Activated CD8-positive, alpha-beta T cell treated with anti-CD3 and anti-CD28 coated beads for 36 hours (primary cell): ENCODE data around the gene ACTN4. TPM values are rescaled to one million over a fixed set of nuclear protein-coding genes. Genes with fewer than 3 reads are reported as not detected.

Experiments used
- ATAC-seq: fragments of 200-7000 bp; cut with Tn5 transposase; one replicate; pipeline ENCODE4 v1.10.0; 2021; ENCODE audit warnings: mild to moderate bottlenecking, moderate library complexity
- CTCF ChIA-PET: fragments of 350-600 bp; sonication (Branson Sonifier 250); formaldehyde crosslinking; loops from one replicate; lab custom pipeline; 2021; ENCODE audit warnings: antibody characterized with exemption; lab: Charles Lee
- POLR2A ChIA-PET: fragments of 350-600 bp; sonication (Branson Sonifier 250); formaldehyde crosslinking; loops from one replicate; lab custom pipeline; 2021; ENCODE audit warnings: antibody characterized with exemption; lab: Charles Lee
- DNase-seq: peaks from one replicate; pipeline ENCODE4 v3.0.0-alpha.2; 2020
- H3K27ac Mint-ChIP-seq: one replicate; pipeline ENCODE4 v1.8.0; 2021; ENCODE audit warnings: mild to moderate bottlenecking, mixed read lengths
- H3K27me3 Mint-ChIP-seq: one replicate; pipeline ENCODE4 v1.8.0; 2021; ENCODE audit warnings: mixed read lengths
- H3K36me3 Mint-ChIP-seq: one replicate; pipeline ENCODE4 v1.8.0; 2021; ENCODE audit warnings: low read depth, mixed read lengths
- H3K4me1 Mint-ChIP-seq: one replicate; pipeline ENCODE4 v1.8.0; 2021; ENCODE audit warnings: low read depth, mixed read lengths
- H3K4me3 Mint-ChIP-seq: one replicate; pipeline ENCODE4 v1.8.0; 2021; ENCODE audit warnings: mild to moderate bottlenecking, moderate library complexity, mixed read lengths
- H3K9me3 Mint-ChIP-seq: one replicate; pipeline ENCODE4 v1.8.0; 2021; ENCODE audit warnings: mixed read lengths
- intact Hi-C: fragments of 100-400 bp; cut with micrococcal nuclease; formaldehyde crosslinking; loops from one replicate; pipeline ENCODE4 v1.10.0; 2022
- total RNA-seq, 2 experiments: library from RNA; stranded (reverse); gene quantifications; one replicate each; pipeline ENCODE4 v1.2.3, GENCODE V29; 2021
- TF ChIP-seq, protein P1 (sequence below): fragments of 200-600 bp; IDR thresholded peaks from one replicate; pipeline ENCODE4 v1.8.0; 2022; ENCODE audit warnings: antibody characterized with exemption, mild to moderate bottlenecking

ACTN4 gene
- total RNA-seq, 2 experiments from 2014 or later, result 183 to 189 TPM

DNA sequence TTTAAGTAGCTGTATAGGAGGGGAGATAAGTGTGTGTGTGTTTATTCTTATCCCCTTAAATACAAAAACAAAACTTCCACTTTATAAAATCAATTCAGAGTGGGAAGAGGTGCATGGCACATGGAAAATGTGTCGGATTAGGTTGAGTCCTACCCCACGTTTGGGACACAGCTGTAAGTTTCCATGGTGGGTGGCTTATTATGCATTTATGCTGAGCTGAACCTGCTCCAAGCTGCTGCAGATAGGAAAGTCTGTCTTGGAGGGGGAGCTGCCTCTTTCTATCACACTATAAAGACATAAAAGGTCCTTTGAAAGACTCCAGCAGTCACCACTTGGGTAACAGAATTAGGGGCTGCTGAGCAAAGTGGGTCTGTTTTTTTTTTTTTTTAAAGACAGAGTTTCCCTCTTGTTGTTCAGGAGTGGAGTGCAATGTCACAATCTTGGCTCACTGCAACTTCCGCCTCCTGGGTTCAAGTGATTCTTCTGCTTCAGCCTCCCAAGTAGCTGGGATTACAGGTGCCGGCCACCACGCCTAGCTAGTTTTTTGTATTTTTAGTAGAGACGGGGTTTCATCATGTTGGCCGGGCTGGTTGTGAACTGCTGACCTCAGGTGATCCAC, 15.2 kb downstream of the ACTN4 start:
- intact Hi-C loops, result no loop called here
- no peak overlapping the region for H3K4me3 Mint-ChIP-seq
- CTCF ChIA-PET, result interaction anchor here (0.8 to 1.0 kb wide), 3 partner anchors 28 to 268 kb away, joined by 3 to 4 read pairs (median 4); partner anchors contain the start of genes MRPS12 and SARS2
- POLR2A ChIA-PET, result interaction anchor here (0.7 kb wide), 1 partner anchor 8 kb away, joined by 3 read pairs; no protein-coding TSS in a partner anchor
- peaks cover 20% of the 10 kb centered on the region for H3K36me3 Mint-ChIP-seq
- H3K27ac Mint-ChIP-seq, result no peak overlapping the region
- TF ChIP-seq, protein P1, sequence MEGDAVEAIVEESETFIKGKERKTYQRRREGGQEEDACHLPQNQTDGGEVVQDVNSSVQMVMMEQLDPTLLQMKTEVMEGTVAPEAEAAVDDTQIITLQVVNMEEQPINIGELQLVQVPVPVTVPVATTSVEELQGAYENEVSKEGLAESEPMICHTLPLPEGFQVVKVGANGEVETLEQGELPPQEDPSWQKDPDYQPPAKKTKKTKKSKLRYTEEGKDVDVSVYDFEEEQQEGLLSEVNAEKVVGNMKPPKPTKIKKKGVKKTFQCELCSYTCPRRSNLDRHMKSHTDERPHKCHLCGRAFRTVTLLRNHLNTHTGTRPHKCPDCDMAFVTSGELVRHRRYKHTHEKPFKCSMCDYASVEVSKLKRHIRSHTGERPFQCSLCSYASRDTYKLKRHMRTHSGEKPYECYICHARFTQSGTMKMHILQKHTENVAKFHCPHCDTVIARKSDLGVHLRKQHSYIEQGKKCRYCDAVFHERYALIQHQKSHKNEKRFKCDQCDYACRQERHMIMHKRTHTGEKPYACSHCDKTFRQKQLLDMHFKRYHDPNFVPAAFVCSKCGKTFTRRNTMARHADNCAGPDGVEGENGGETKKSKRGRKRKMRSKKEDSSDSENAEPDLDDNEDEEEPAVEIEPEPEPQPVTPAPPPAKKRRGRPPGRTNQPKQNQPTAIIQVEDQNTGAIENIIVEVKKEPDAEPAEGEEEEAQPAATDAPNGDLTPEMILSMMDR, result no peak
- peaks cover 3% of the 10 kb centered on the region for H3K27me3 Mint-ChIP-seq
- peaks cover 57% of the 10 kb centered on the region for H3K4me1 Mint-ChIP-seq
- no peak for ATAC-seq
- no peak for DNase-seq
- no peaks in the 10 kb centered on the region for H3K9me3 Mint-ChIP-seq

DNA sequence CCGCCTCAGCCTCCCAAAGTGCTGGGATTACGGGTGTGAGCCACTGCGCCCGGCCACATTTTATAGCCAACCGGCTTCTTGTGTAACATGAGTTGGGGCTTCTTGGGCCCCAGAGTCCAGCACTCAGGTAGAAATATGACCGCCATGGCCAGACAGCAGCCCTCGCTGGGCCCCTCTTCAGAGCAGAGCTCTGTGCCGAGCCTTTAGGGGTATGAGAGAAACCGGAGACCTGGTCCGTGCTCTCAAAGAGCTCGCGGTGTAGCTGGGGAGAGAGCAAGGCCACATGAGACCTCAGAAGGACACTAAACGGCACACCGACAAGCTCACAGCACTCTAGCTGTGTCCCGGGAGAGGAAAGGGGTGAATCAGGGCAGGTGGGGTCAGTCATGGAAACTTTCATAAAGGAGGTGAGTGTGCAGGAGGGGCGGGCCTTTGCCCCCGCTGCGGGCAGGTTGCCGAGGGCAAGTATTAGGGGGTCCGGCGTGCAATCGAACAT, 15.8 kb downstream of the ACTN4 start:
- intact Hi-C loops, result no loop called here
- Mint-ChIP-seq H3K27ac (no peak overlapping the region), H3K9me3 (no peaks in the 10 kb centered on the region), H3K36me3 (peaks cover 21% of the 10 kb centered on the region), H3K4me3 (no peak overlapping the region), H3K27me3 (peaks cover 5% of the 10 kb centered on the region), H3K4me1 (peaks cover 57% of the 10 kb centered on the region)
- TF ChIP-seq, protein P1, result no peak
- ChIA-PET POLR2A (no interaction called here), CTCF (interaction anchor here (0.8 to 1.0 kb wide), 3 partner anchors 29 to 267 kb away, joined by 3 to 4 read pairs (median 4); partner anchors contain the start of genes MRPS12 and SARS2)
- ATAC-seq (no peak), DNase-seq (no peak)

DNA sequence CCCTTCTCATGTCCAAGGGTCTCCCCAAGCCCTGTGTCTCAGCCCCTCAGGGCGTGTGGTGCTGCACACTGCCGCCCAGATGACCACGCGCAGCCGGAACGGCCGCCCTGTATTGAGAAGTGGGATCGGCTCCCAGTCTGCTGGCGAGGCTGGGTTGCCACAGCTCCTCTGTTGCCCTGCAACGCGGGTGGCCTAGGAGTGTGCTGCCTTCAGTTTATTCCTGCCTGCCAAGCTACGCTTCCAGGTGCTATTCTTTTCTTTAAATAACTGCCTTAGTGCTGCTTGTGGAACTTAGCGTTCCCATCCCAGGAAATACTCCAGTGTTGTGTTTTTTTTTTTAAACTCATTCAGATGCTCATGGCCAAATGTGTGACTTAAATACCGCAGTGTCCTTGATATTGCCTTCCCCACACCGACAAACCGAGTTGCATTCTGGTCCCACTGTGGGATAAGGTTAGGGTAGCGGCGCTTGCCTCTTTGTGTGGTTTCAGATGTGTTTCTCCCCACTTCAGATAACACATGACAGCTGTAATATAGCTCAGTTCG, 16.6 kb downstream of the ACTN4 start:
- ChIA-PET POLR2A (no interaction called here), CTCF (interaction anchor here (1.0 to 1.1 kb wide), 2 partner anchors 17 to 22 kb away, joined by 3 read pairs; partner anchors contain the start of gene ACTN4)
- Mint-ChIP-seq H3K9me3 (no peaks in the 10 kb centered on the region), H3K27me3 (peaks cover 5% of the 10 kb centered on the region), H3K36me3 (peaks cover 21% of the 10 kb centered on the region), H3K27ac (no peak overlapping the region), H3K4me3 (no peak overlapping the region), H3K4me1 (peaks cover 60% of the 10 kb centered on the region)
- TF ChIP-seq, protein P1, result no peak
- DNase-seq (peak; percentile 19), ATAC-seq (no peak)
- intact Hi-C loops, result no loop called here

DNA sequence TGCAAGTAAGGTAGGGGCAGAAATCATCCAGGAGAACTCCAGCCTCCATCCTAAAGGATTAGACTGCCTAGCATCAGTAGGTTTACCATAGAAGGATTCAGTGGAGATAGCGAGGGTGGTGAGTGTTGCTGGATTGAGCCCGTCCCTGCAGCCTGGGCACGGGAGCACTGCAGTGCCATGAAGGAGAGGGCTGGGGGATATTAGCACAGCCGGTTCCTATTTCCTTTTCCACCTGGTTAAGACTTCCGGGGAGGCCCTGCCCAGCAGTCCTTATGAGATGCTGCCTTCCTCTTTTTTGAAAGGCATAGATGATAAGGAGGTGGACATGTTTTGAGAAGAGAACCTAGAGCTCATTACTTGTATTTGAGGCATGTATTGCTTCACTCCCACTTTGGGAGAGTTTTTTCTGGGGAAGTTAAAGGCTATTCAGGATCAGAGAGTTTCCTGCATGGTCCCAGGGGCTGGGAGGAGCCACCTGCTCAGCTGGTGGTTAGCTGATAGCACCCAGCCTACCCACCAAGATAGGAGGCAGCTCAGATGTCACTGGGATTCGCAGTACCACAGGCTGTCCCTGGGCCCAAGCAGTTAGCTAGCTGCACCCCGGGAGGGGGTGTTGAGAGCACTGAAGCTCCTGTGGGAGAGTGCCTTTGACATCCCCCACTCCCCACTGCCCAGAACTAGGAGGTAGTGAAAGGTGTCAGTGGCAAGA, 17.2 kb downstream of the ACTN4 start:
- TF ChIP-seq, protein P1, result no peak
- Mint-ChIP-seq H3K27ac (peak overlapping the region; percentile 11), H3K4me1 (peaks cover 64% of the 10 kb centered on the region), H3K9me3 (no peaks in the 10 kb centered on the region), H3K4me3 (no peak overlapping the region), H3K36me3 (peaks cover 23% of the 10 kb centered on the region), H3K27me3 (peaks cover 5% of the 10 kb centered on the region)
- intact Hi-C loops, result no loop called here
- DNase-seq (no peak), ATAC-seq (no peak)
- ChIA-PET CTCF (interaction anchor here (1.0 to 1.1 kb wide), 2 partner anchors 17 to 22 kb away, joined by 3 read pairs; partner anchors contain the start of gene ACTN4), POLR2A (interaction anchor here (0.7 kb wide), 1 partner anchor 17 kb away, joined by 4 read pairs; the partner anchor contains the start of gene ACTN4)
